GM08714 (cell line): ENCODE results near the gene PACSIN2.
"Not testable (repeated sequence)": the region's sequence is repeated elsewhere in the genome, so short reads cannot be mapped to it uniquely, and the experiment has no call there.

Source experiments
- H3K4me3 ChIP-seq: fragments of 200-500 bp; sonication (Bioruptor generic); 2 replicates; pipeline ENCODE4 v1.5.1; 2014; ENCODE audit warnings: mild to moderate bottlenecking, low read length, inconsistent platforms
- ZNF274 ChIP-seq: IDR thresholded peaks from 2 replicates; pipeline ENCODE4 v1.6.1; 2012; ENCODE audit warnings: mild to moderate bottlenecking, low read depth, low read length

PACSIN2 gene

GRCh38 chr22:42930810-42931420, 84.0 kb downstream of the PACSIN2 start:
- H3K4me3 ChIP-seq: peak overlapping the region; percentile 42; the same call in 1 of the 2 replicates
- no peak for TF ChIP-seq ZNF274

GRCh38 chr22:42929838-42930155, 85.2 kb downstream of the PACSIN2 start:
- TF ChIP-seq ZNF274: no peak
- H3K4me3 ChIP-seq: no peak overlapping the region

GRCh38 chr22:42928969-42929837, 85.7 kb downstream of the PACSIN2 start:
- peak overlapping the region; percentile 40; the same call in 1 of the 2 replicates for H3K4me3 ChIP-seq
- TF ChIP-seq ZNF274: no peak

GRCh38 chr22:42927966-42928365, 87.0 kb downstream of the PACSIN2 start:
- TF ChIP-seq ZNF274: no peak
- no peak overlapping the region for H3K4me3 ChIP-seq

- no peak for TF ChIP-seq ZNF274
- no peak overlapping the region for H3K4me3 ChIP-seq
These were observed 88.2 kb downstream of the PACSIN2 start for GRCh38 chr22:42926768-42927167.

- no peak overlapping the region for H3K4me3 ChIP-seq
- TF ChIP-seq ZNF274: no peak
These were observed 88.8 kb downstream of the PACSIN2 start for GRCh38 chr22:42926104-42926503.

- H3K4me3 ChIP-seq: no peak overlapping the region
- TF ChIP-seq ZNF274: no peak
These were observed 89.4 kb downstream of the PACSIN2 start for GRCh38 chr22:42925598-42925997.

GRCh38 chr22:42925031-42925430, 89.9 kb downstream of the PACSIN2 start:
- not testable (repeated sequence) for H3K4me3 ChIP-seq

- no peak for TF ChIP-seq ZNF274
- no peak overlapping the region for H3K4me3 ChIP-seq
These were observed 90.5 kb downstream of the PACSIN2 start for GRCh38 chr22:42924436-42924835.

GRCh38 chr22:42922374-42923191, 92.4 kb downstream of the PACSIN2 start:
- TF ChIP-seq ZNF274: no peak
- no peak overlapping the region for H3K4me3 ChIP-seq

GRCh38 chr22:42920101-42920820, 94.7 kb downstream of the PACSIN2 start:
- no peak for TF ChIP-seq ZNF274
- H3K4me3 ChIP-seq: no peak overlapping the region

GRCh38 chr22:42919199-42919598, 95.8 kb downstream of the PACSIN2 start:
- no peak overlapping the region for H3K4me3 ChIP-seq
- TF ChIP-seq ZNF274: no peak

- no peak overlapping the region for H3K4me3 ChIP-seq
- TF ChIP-seq ZNF274: no peak
These were observed 96.4 kb downstream of the PACSIN2 start for GRCh38 chr22:42918500-42918899.

GRCh38 chr22:42917358-42917757, 97.6 kb downstream of the PACSIN2 start:
- not testable (repeated sequence) for H3K4me3 ChIP-seq
